SK-N-SH (cell line): ENCODE measurements around the gene NCKAP5.

ENCODE experiments used
- CTCF ChIP-seq: fragments of 200-600 bp; sonication (generic); IDR thresholded peaks from 2 replicates; pipeline ENCODE4 v1.6.1; 2017; ENCODE audit warnings: antibody characterized with exemption, mild to moderate bottlenecking, moderate library complexity
- EP300 ChIP-seq, 2 experiments: IDR thresholded peaks; 2 replicates each; pipeline versions ENCODE4 v1.4.0 to v1.6.1; 2012; ENCODE audit warnings: borderline replicate concordance in 1 of 2, low read depth in 1 of 2, low read length in 1 of 2
- EZH2phosphoT487 ChIP-seq: fragments of 200-600 bp; sonication (generic); IDR thresholded peaks from 2 replicates; pipeline ENCODE4 v1.6.1; 2017; ENCODE audit warnings: low read depth, mixed run types, mild to moderate bottlenecking, antibody characterized with exemption, moderate library complexity, borderline replicate concordance
- FOSL2 ChIP-seq: IDR thresholded peaks from 2 replicates; pipeline ENCODE4 v1.4.0; 2012; ENCODE audit warnings: low read depth, mild to moderate bottlenecking, moderate library complexity, borderline replicate concordance
- JUND ChIP-seq: IDR thresholded peaks from 2 replicates; pipeline ENCODE4 v1.4.0; 2012
- MXI1 ChIP-seq: IDR thresholded peaks from 2 replicates; pipeline ENCODE4 v1.6.1; 2012; ENCODE audit warnings: mild to moderate bottlenecking, low read depth, low read length, improper control_type of control experiment
- RFX5 ChIP-seq: IDR thresholded peaks from 2 replicates; pipeline ENCODE4 v1.6.1; 2012; ENCODE audit warnings: mild to moderate bottlenecking, improper control_type of control experiment, low read length
- SIN3A ChIP-seq: IDR thresholded peaks from 2 replicates; pipeline ENCODE4 v1.6.1; 2012; ENCODE audit warnings: low read depth, mild to moderate bottlenecking, low read length, moderate library complexity, borderline replicate concordance
- SMC3 ChIP-seq: IDR thresholded peaks from 2 replicates; pipeline ENCODE4 v1.6.1; 2012; ENCODE audit warnings: low read depth, low read length, improper control_type of control experiment
- TAF1 ChIP-seq: IDR thresholded peaks from 2 replicates; pipeline ENCODE4 v1.6.1; 2012; ENCODE audit warnings: low read depth, mild to moderate bottlenecking, low read length, moderate library complexity, borderline replicate concordance
- USF1 ChIP-seq: IDR thresholded peaks from 2 replicates; pipeline ENCODE4 v1.4.0; 2012; ENCODE audit warnings: low read depth, borderline replicate concordance
- ZBTB33 ChIP-seq: IDR thresholded peaks from 2 replicates; pipeline ENCODE4 v1.4.0; 2012; ENCODE audit warnings: low read depth, borderline replicate concordance

- no peak for TF ChIP-seq CTCF
- TF ChIP-seq EZH2phosphoT487, result no peak
- TF ChIP-seq RFX5, result no peak
- no peak for TF ChIP-seq ZBTB33
- no peak for TF ChIP-seq USF1
- no peak for TF ChIP-seq TAF1
- no peak for TF ChIP-seq JUND
- no peak for TF ChIP-seq EP300 (IDR thresholded peaks at IDR 0.05; ENCODE audit: borderline replicate concordance in 1 of 2, low read depth in 1 of 2, low read length in 1 of 2)
- TF ChIP-seq MXI1, result no peak
- no peak for TF ChIP-seq FOSL2
- no peak for TF ChIP-seq SIN3A
- TF ChIP-seq SMC3, result no peak
Measured at GRCh38 chr2:133502678-133503077, 65.6 kb downstream of the NCKAP5 start.
